ENCODE measurements around the gene DHRS3. TPM values are rescaled to one million over a fixed set of nuclear protein-coding genes. Genes with fewer than 3 reads are reported as not detected.

DHRS3 gene
- total RNA-seq, 1 donor from 2014 or later = 111 TPM

DNA sequence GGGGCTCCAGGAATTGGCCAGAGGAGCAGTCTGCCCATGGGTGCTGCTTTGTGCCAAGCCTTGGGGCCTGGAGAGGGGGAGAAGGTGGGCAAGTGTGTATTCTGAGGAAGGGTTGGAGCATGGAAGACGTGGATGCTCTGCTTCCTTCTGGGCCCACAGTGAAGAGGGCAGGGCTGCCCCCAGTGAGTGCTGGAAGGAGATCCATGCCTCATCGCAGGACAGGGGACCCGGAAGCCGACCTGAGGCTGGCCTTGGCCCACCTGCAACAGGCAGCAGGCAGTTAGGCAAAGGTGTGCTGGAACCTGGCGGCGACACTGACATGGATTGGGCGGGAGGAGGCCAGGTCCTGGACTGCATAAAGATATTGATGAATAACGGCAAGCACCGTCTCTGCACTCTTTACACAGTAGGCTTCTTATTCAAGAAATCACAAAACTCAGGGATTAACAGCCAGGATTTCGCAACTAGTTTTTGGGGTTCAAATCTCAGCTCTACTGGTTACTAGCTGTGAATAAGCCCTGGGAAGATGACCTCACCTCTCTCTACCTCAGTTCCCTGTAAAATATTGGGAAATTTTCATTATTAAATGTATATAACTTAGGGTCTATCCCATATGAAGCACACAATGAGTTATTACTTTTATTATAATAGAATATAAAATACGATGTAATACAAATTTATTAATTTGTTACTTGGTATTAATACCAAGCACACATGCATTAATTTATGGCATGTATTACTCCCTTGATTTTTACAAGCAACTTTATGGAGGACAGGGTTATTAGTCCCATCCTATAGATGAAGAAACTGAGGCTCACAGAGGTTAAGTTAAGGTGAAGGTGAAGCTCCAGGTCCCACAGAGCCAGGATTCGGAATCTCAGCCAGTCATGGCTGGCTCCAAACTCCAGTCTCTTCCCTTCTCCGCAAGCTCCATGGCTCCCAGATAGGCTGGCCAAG, 62.3 kb downstream of the DHRS3 start:
- Histone ChIP-seq H3K9me3 (no peaks in the 10 kb centered on the region), H3K4me3 (no peak overlapping the region), H3K4me1 (peaks cover 31% of the 10 kb centered on the region), H3K36me3 (no peaks in the 10 kb centered on the region), H3K27ac (peak overlapping the region; percentile 87), H3K27me3 (no peaks in the 10 kb centered on the region)
- DNase-seq (ENCODE audit: extremely low spot score in 2 of 2) = no peak
- intact Hi-C loops (cut with DNase I) = loop anchor here (5.0 kb wide), 1 partner anchor 37 kb away; no protein-coding TSS in a partner anchor
- TF ChIP-seq POLR2AphosphoS5 (IDR thresholded peaks at IDR 0.05; ENCODE audit: insufficient read depth in 1 of 2, low read depth in 1 of 2) (no peak), POLR2A (IDR thresholded peaks at IDR 0.05) (no peak)
- TF ChIP-seq, protein P1, sequence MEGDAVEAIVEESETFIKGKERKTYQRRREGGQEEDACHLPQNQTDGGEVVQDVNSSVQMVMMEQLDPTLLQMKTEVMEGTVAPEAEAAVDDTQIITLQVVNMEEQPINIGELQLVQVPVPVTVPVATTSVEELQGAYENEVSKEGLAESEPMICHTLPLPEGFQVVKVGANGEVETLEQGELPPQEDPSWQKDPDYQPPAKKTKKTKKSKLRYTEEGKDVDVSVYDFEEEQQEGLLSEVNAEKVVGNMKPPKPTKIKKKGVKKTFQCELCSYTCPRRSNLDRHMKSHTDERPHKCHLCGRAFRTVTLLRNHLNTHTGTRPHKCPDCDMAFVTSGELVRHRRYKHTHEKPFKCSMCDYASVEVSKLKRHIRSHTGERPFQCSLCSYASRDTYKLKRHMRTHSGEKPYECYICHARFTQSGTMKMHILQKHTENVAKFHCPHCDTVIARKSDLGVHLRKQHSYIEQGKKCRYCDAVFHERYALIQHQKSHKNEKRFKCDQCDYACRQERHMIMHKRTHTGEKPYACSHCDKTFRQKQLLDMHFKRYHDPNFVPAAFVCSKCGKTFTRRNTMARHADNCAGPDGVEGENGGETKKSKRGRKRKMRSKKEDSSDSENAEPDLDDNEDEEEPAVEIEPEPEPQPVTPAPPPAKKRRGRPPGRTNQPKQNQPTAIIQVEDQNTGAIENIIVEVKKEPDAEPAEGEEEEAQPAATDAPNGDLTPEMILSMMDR (IDR thresholded peaks at IDR 0.05) = no peak

DNA sequence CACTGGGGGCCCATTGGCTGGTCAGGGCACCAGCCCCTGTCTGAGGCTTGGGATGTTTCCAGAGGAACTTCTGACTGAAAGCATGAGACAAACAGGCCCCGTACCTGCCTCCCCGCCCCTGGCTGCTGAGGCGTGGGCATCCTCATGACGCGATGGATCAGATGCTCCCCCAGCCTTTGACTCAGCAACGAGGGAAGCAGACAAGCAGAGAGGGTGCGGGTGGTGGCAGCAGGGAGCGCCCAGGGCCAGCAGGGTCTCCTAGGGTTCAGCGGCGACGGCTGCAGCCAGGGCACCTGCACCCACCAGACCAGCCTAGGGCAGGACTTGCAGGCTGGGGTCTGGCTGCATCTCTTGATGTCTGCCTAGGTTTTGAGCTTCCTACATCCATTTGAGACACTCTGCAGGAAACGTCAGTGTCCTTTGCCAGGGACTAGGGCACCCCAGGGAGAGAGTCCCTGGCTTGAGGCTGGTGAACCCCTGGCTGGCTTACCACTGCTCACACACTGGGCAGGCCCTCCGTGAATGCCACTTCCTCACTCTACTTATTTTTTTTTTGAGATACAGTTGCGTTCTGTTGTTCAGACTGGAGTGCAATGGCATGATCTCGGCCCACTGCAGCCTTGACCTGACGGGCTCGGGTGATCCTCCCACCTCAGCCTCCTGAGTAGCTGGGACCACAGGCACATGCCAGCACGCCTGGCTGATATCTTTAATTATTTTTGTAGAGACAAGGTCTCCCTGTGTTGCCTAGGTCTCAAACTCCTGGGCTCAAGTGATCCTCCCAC, 63.3 kb downstream of the DHRS3 start:
- Histone ChIP-seq H3K4me3 (no peak overlapping the region), H3K27me3 (no peaks in the 10 kb centered on the region), H3K27ac (peak overlapping the region; percentile 87), H3K36me3 (no peaks in the 10 kb centered on the region), H3K4me1 (peaks cover 31% of the 10 kb centered on the region), H3K9me3 (no peaks in the 10 kb centered on the region)
- DNase-seq (ENCODE audit: extremely low spot score in 2 of 2) = no peak
- TF ChIP-seq POLR2AphosphoS5 (IDR thresholded peaks at IDR 0.05; ENCODE audit: insufficient read depth in 1 of 2, low read depth in 1 of 2) (no peak), POLR2A (IDR thresholded peaks at IDR 0.05) (no peak)
- TF ChIP-seq, protein P1 (IDR thresholded peaks at IDR 0.05) = no peak
- intact Hi-C loops (cut with DNase I) = loop anchor here (5.0 kb wide), 1 partner anchor 38 kb away; no protein-coding TSS in a partner anchor

DNA sequence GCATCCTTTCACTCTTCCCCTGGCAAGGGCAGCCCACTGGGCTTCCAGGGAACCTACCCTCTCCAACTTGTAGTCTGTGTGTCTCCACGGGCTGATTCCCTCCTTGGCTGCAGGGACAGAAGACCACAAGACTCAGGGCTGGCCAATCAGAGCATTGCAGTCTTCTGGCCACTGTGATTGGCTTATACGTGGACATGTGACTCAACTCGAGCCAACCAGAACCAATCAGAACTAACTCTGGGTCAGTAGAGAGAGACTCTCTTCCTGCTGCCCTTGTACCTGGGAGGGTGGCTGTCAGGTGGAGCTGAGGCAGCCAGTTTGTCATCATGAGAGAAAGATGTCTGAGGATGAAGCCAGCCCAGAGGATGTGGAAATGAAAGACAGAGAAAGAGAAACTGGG, 64.0 kb downstream of the DHRS3 start:
- no peak for DNase-seq (ENCODE audit: extremely low spot score in 2 of 2)
- TF ChIP-seq, protein P1 (IDR thresholded peaks at IDR 0.05) = no peak
- TF ChIP-seq POLR2A (IDR thresholded peaks at IDR 0.05) = no peak
- TF ChIP-seq POLR2AphosphoS5 (IDR thresholded peaks at IDR 0.05; ENCODE audit: insufficient read depth in 1 of 2, low read depth in 1 of 2) = no peak
- H3K27me3 ChIP-seq = no peaks in the 10 kb centered on the region
- H3K27ac ChIP-seq = peak overlapping the region; percentile 87
- H3K36me3 ChIP-seq = no peaks in the 10 kb centered on the region
- H3K9me3 ChIP-seq = no peaks in the 10 kb centered on the region
- intact Hi-C loops (cut with DNase I) = no loop called here
- H3K4me3 ChIP-seq = no peak overlapping the region
- peaks cover 38% of the 10 kb centered on the region for H3K4me1 ChIP-seq

DNA sequence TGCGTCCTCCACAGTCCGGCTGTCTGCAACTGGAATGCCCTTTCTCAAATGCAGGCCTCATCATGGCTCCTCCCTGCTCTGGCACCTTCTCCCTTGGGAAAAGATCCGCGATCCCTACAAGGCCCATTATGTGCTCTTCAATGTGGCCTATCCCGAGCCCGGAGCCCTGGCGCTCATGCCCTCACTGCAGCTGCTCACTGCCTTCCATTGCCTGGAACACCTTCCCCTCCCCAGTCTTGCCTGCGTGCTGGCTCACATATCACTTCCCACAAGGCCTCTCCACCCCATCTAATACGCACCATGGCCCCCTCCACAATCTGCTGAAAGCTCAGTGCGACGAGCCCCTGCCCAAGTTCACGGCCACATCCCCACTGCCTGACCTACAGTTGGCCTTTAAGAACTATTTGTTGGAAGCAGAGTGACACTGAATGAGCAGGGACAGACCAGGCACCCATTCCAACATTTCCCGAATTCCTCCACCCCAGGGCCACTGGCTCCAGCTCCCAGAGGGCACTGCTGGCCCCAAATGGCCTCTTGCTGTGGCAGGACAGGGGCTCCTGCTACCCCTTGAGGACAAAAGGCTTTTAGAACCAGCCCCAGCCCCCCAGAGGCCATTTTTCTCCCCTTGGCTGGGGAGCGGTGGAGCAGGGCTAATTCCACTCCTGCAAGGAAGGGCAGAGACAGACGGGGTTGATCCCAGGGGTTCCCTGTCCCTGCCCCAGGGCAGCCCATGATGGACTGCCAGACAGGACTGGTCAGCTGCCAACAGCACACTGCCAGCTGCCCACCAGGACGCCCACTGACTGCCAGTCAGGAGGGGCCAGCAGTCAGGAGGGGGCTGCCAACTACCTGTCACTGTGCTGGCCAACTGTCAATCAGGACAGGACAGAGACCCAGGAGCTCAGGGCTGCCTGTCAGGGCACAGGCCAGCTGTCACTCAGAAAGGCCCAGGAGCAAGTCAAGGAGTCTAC, 64.8 kb downstream of the DHRS3 start:
- no peaks in the 10 kb centered on the region for H3K36me3 ChIP-seq
- H3K4me1 ChIP-seq = peaks cover 46% of the 10 kb centered on the region
- intact Hi-C loops (cut with DNase I) = no loop called here
- TF ChIP-seq POLR2A (IDR thresholded peaks at IDR 0.05) (no peak), POLR2AphosphoS5 (IDR thresholded peaks at IDR 0.05; ENCODE audit: insufficient read depth in 1 of 2, low read depth in 1 of 2) (no peak)
- TF ChIP-seq, protein P1 (IDR thresholded peaks at IDR 0.05) = no peak
- H3K9me3 ChIP-seq = no peaks in the 10 kb centered on the region
- no peak overlapping the region for H3K4me3 ChIP-seq
- DNase-seq (ENCODE audit: extremely low spot score in 2 of 2) = no peak
- H3K27me3 ChIP-seq = no peaks in the 10 kb centered on the region
- H3K27ac ChIP-seq = peak overlapping the region; percentile 87

Data from vagina (tissue), 2 donors.